CD14-positive monocyte (primary cell): Measurements from ENCODE around the gene G6PC2. TPM values are rescaled to one million over a fixed set of nuclear protein-coding genes. Genes with fewer than 3 reads are reported as not detected.

ENCODE experiments used
- DNase-seq, 3 donors: peaks; one replicate each; pipeline ENCODE4 v3.0.0-alpha.2; 2011 to 2022
- H2AFZ ChIP-seq: 2 replicates; pipeline ENCODE4 v1.6.0; 2012; ENCODE audit warnings: mild to moderate bottlenecking, low read depth, low read length, inconsistent platforms; ENCODE audit not compliant: insufficient read depth, poor library complexity, severe bottlenecking
- H3K27ac ChIP-seq, 2 donors: 1 replicate in 1 of 2; 2 replicates in 1 of 2; pipeline ENCODE4 v1.5.1; 2012 to 2013; ENCODE audit warnings: low read length in 2 of 2, control low read depth in 1 of 2, inconsistent platforms in 1 of 2, low read depth in 1 of 2, mild to moderate bottlenecking in 1 of 2
- H3K27me3 ChIP-seq, 2 donors: one replicate each; pipeline versions ENCODE4 v1.6.0 to v1.6.1; 2011 to 2013; ENCODE audit warnings: low read length in 2 of 2; ENCODE audit not compliant: control insufficient read depth in 2 of 2, insufficient read depth in 2 of 2
- H3K36me3 ChIP-seq, 2 donors: replicated peaks in 1 of 2; 1 replicate in 1 of 2; 2 replicates in 1 of 2; pipeline versions ENCODE4 v1.5.1 to v1.6.1; 2012 to 2013; ENCODE audit warnings: low read length in 2 of 2, control low read depth in 1 of 2, inconsistent platforms in 1 of 2, mild to moderate bottlenecking in 1 of 2; ENCODE audit not compliant: insufficient read depth in 2 of 2, control insufficient read depth in 1 of 2
- H3K4me1 ChIP-seq, 2 donors: 1 replicate in 1 of 2; 2 replicates in 1 of 2; pipeline versions ENCODE4 v1.5.1 to v1.6.1; 2012 to 2013; ENCODE audit warnings: low read length in 2 of 2, control low read depth in 1 of 2, inconsistent platforms in 1 of 2, mild to moderate bottlenecking in 1 of 2, moderate library complexity in 1 of 2; ENCODE audit not compliant: insufficient read depth in 2 of 2, control insufficient read depth in 1 of 2
- H3K4me2 ChIP-seq: replicated peaks from 2 replicates; pipeline ENCODE3; 2012; ENCODE audit warnings: low read length, moderate library complexity, mild to moderate bottlenecking; ENCODE audit not compliant: poor library complexity, severe bottlenecking; ENCODE audit errors: extremely low read depth
- H3K4me3 ChIP-seq, 3 experiments: fragments of 200-600 bp in 1 of 3; sonication (generic) in 1 of 3; replicated peaks in 1 of 3; 1 replicate in 2 of 3; 2 replicates in 1 of 3; pipeline ENCODE4 v1.5.1; 2011 to 2013; ENCODE audit warnings: low read length in 3 of 3, mild to moderate bottlenecking in 3 of 3, control low read depth in 2 of 3, low read depth in 2 of 3, inconsistent platforms in 1 of 3, moderate library complexity in 1 of 3
- H3K79me2 ChIP-seq: 2 replicates; pipeline ENCODE4 v1.6.0; 2012; ENCODE audit warnings: mild to moderate bottlenecking, control low read depth, inconsistent platforms, low read length, moderate library complexity; ENCODE audit not compliant: insufficient read depth
- H3K9ac ChIP-seq: 2 replicates; pipeline ENCODE4 v1.6.0; 2017; ENCODE audit warnings: low read length, mild to moderate bottlenecking; ENCODE audit not compliant: insufficient read depth, poor library complexity, severe bottlenecking
- H3K9me3 ChIP-seq, 2 donors: replicated peaks in 1 of 2; 1 replicate in 1 of 2; 2 replicates in 1 of 2; pipeline versions ENCODE4 v1.5.1 to v1.6.1; 2012 to 2013; ENCODE audit warnings: low read length in 2 of 2, control low read depth in 1 of 2; ENCODE audit not compliant: control insufficient read depth in 1 of 2, insufficient read depth in 1 of 2
- H4K20me1 ChIP-seq: 2 replicates; pipeline ENCODE4 v1.6.0; 2012; ENCODE audit warnings: mild to moderate bottlenecking, low read length, control low read depth, moderate library complexity; ENCODE audit not compliant: insufficient read depth
- H3K27ac Mint-ChIP-seq, 7 donors: one replicate each; pipeline ENCODE4 v1.8.0; 2020; ENCODE audit warnings: mild to moderate bottlenecking in 7 of 7, mixed read lengths in 7 of 7, moderate library complexity in 6 of 7, inconsistent platforms in 2 of 7
- H3K27me3 Mint-ChIP-seq, 3 donors: one replicate each; pipeline ENCODE4 v1.8.0; 2021 to 2022; ENCODE audit warnings: low read depth in 3 of 3, mild to moderate bottlenecking in 3 of 3, mixed read lengths in 3 of 3, moderate library complexity in 3 of 3, inconsistent platforms in 1 of 3
- H3K36me3 Mint-ChIP-seq, 2 donors: one replicate each; pipeline ENCODE4 v1.8.0; 2020; ENCODE audit warnings: mixed read lengths in 2 of 2, inconsistent platforms in 1 of 2, mild to moderate bottlenecking in 1 of 2
- H3K4me1 Mint-ChIP-seq: one replicate; pipeline ENCODE4 v1.8.0; 2020; ENCODE audit warnings: mild to moderate bottlenecking, mixed read lengths
- H3K4me3 Mint-ChIP-seq, 2 donors: one replicate each; pipeline ENCODE4 v1.8.0; 2020; ENCODE audit warnings: mild to moderate bottlenecking in 2 of 2, mixed read lengths in 2 of 2, moderate library complexity in 1 of 2
- H3K9me3 Mint-ChIP-seq, 7 donors: one replicate each; pipeline ENCODE4 v1.8.0; 2020 to 2022; ENCODE audit warnings: mixed read lengths in 7 of 7, mild to moderate bottlenecking in 6 of 7, moderate library complexity in 6 of 7, inconsistent platforms in 2 of 7
- WGBS: methylation state at CpG from one replicate; pipeline ENCODE4 v1.1.5; 2013; ENCODE audit warnings: missing lambda C conversion rate; ENCODE audit not compliant: insufficient coverage; 5-methylcytosine and 5-hydroxymethylcytosine counted together
- intact Hi-C, 2 donors: fragments of 100-400 bp; cut with micrococcal nuclease; formaldehyde crosslinking; loops; one replicate each; pipeline versions ENCODE4 v1.15.0 to v1.15.1; 2023
- polyA minus RNA-seq: library from RNA; depleted of rRNA, polyadenylated mRNA; stranded (reverse); fragments of >200 nt; gene quantifications from 2 replicates; pipeline ENCODE4 v1.2.3, GENCODE V29; 2012
- polyA plus RNA-seq, 3 donors: library from polyadenylated mRNA; depleted of rRNA in 1 of 3; unstranded in 2 of 3; stranded (reverse) in 1 of 3; fragments of 300-500 nt in 2 of 3; fragments of >200 nt in 1 of 3; fragmentation: Illumina TruSeq in 2 of 3; gene quantifications; 1 replicate in 2 of 3; 2 replicates in 1 of 3; pipeline ENCODE4 v1.2.3, GENCODE V29; 2012 to 2021
- total RNA-seq, 12 experiments: library from RNA in 1 of 12; stranded (reverse) in 1 of 12; fragments of 120-200 nt in 1 of 12; gene quantifications; one replicate each; pipeline ENCODE4 v1.2.4 and lab custom pipeline; 2013 to 2026; ENCODE audit warnings: mixed read lengths in 6 of 12, inconsistent platforms in 1 of 12
- TF ChIP-seq, protein P1 (sequence below): fragments of 200-600 bp; IDR thresholded peaks from one replicate; pipeline ENCODE4 v1.8.0; 2022; ENCODE audit warnings: antibody characterized with exemption, mild to moderate bottlenecking

Gene G6PC2, protein sequence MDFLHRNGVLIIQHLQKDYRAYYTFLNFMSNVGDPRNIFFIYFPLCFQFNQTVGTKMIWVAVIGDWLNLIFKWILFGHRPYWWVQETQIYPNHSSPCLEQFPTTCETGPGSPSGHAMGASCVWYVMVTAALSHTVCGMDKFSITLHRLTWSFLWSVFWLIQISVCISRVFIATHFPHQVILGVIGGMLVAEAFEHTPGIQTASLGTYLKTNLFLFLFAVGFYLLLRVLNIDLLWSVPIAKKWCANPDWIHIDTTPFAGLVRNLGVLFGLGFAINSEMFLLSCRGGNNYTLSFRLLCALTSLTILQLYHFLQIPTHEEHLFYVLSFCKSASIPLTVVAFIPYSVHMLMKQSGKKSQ
- total RNA-seq (2013) = not detected
- not detected for polyA plus RNA-seq
- polyA minus RNA-seq = not detected in 2 replicates
- 0 to 1.5 (median 0) reads per million in 11 experiments for total RNA-seq (lab: John Stamatoyannopoulos, UW)

DNA sequence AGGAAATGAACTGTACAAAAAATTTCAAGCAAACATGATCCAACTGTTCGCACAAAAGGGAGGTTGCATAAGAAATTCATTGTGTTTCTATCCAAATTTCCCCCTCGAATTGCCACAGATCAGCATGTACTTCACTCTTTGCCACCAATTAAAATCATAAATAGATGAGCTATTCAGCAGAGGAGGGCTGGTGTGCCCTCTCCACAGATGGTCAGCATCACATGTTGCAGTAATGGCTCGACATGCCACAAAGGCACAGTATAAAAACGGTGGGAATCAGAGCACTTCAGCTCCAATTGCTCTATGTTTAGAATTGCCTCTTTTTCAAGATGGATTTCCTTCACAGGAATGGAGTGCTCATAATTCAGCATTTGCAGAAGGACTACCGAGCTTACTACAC is at the start of gene G6PC2:
G6PC2 (plus strand) TSS at position 289 of the 400 bp plus-strand sequence; CDS start at position 330, 41 bp downstream.
- Mint-ChIP-seq H3K27ac (no peak within 1 kb of the TSS), H3K9me3 (no peaks in the 10 kb centered on the region), H3K4me3 (no peak within 1 kb of the TSS), H3K36me3 (no peaks in the 10 kb centered on the region), H3K4me1 (peaks cover 8% of the 10 kb centered on the region), H3K27me3 (peaks cover 0 to 2% (median 2%) of the 10 kb centered on the region in 3 donors)
- no peak within 1 kb of the TSS for H3K4me3 ChIP-seq
- TF ChIP-seq, protein P1, sequence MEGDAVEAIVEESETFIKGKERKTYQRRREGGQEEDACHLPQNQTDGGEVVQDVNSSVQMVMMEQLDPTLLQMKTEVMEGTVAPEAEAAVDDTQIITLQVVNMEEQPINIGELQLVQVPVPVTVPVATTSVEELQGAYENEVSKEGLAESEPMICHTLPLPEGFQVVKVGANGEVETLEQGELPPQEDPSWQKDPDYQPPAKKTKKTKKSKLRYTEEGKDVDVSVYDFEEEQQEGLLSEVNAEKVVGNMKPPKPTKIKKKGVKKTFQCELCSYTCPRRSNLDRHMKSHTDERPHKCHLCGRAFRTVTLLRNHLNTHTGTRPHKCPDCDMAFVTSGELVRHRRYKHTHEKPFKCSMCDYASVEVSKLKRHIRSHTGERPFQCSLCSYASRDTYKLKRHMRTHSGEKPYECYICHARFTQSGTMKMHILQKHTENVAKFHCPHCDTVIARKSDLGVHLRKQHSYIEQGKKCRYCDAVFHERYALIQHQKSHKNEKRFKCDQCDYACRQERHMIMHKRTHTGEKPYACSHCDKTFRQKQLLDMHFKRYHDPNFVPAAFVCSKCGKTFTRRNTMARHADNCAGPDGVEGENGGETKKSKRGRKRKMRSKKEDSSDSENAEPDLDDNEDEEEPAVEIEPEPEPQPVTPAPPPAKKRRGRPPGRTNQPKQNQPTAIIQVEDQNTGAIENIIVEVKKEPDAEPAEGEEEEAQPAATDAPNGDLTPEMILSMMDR = no peak
- no peaks in the 10 kb centered on the region for H4K20me1 ChIP-seq
- DNase-seq = no peak
- intact Hi-C loops = no loop called here
- no peaks in the 10 kb centered on the region for H3K9me3 ChIP-seq
- H3K36me3 ChIP-seq = no peaks in the 10 kb centered on the region
- no peaks in the 10 kb centered on the region for H3K4me1 ChIP-seq
- WGBS = 85% methylated on average over 2 of the region's 5 CpGs
- no peak within 1 kb of the TSS for H3K9ac ChIP-seq
- H3K27ac ChIP-seq = no peak within 1 kb of the TSS
- H3K27me3 ChIP-seq = no peaks in the 10 kb centered on the region
- no peak within 1 kb of the TSS for H2AFZ ChIP-seq
- no peak within 1 kb of the TSS for H3K4me2 ChIP-seq
- no peaks in the 10 kb centered on the region for H3K79me2 ChIP-seq

DNA sequence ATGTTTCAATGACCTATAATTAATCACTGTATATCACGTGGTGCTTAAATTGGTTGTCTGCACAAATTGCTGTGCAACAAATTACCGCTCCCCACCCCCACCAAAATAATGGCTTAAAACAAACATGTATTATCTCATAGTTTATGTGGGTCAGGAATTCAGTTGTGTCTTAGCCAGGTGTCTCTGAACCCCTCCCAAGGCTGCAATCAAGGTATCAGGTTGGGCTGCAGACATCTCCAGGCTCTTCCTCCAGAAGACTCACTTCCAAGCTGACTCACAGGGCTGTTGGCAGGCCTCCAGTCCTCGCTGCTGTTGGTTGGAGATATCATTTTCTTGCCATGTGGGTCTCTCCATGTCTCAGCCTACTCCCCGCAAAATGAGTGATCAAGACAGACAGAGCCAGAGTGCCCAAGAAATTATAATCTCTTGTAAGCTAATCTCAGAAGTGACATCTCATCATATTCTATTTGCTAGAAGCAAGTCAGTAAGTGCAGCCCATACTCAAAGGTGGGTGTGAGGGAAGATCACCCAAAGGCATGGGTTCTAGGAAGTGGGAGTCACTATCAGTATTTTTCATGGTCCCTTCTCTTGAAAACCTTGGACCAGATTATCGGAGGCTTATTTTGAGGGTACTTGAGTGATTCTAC is 49.3 kb upstream of the G6PC2 start:
- intact Hi-C loops = no loop called here
- Mint-ChIP-seq H3K27ac (peak overlapping the region in 1 of 7 donors; percentile 59), H3K4me1 (no peaks in the 10 kb centered on the region), H3K27me3 (peaks cover 0 to 2% (median 0%) of the 10 kb centered on the region in 3 donors), H3K9me3 (peaks cover 0 to 1% (median 0%) of the 10 kb centered on the region in 7 donors), H3K4me3 (no peak overlapping the region), H3K36me3 (peaks cover 26 to 30% of the 10 kb centered on the region in 2 donors)
- Histone ChIP-seq H3K27me3 (no peaks in the 10 kb centered on the region), H2AFZ (no peak overlapping the region), H3K36me3 (peaks cover 4 to 6% of the 10 kb centered on the region in 2 donors), H3K9ac (no peak overlapping the region), H3K4me3 (no peak overlapping the region), H3K79me2 (no peaks in the 10 kb centered on the region), H4K20me1 (no peaks in the 10 kb centered on the region), H3K4me1 (no peaks in the 10 kb centered on the region), H3K27ac (no peak overlapping the region), H3K4me2 (no peak overlapping the region), H3K9me3 (no peaks in the 10 kb centered on the region)
- WGBS = no CpG with 5 or more reads among the region's 5 CpGs
- no peak for DNase-seq
- TF ChIP-seq, protein P1 = no peak
